Measurements from ENCODE around the gene SLC25A45.
A peak's percentile ranks its signal among the peaks of the same experiment; 100 is the strongest.
"Not testable (repeated sequence)": the region's sequence is repeated elsewhere in the genome, so short reads cannot be mapped to it uniquely, and the experiment has no call there.

The SLC25A45 gene

DNA sequence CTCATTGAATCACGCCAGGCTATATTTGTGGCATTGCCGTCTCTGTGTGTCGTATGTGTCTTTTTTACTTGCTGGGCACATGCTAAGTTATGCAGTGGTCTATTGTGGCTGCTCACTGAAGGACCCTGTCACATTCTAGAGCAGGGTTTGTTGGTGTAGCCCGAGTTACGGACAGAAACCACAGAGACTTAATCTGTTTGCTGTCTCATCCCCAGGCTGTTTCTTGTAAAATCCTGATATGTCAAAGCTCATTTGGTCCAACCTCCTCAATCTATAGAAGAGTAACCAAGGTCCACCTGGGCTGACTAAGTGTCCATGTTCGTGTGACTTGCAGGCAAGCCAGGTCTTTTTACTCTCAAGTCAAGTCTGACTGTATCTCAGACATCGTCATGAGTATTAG is 43.8 kb downstream of the SLC25A45 start:
- TF ChIP-seq, protein P1, sequence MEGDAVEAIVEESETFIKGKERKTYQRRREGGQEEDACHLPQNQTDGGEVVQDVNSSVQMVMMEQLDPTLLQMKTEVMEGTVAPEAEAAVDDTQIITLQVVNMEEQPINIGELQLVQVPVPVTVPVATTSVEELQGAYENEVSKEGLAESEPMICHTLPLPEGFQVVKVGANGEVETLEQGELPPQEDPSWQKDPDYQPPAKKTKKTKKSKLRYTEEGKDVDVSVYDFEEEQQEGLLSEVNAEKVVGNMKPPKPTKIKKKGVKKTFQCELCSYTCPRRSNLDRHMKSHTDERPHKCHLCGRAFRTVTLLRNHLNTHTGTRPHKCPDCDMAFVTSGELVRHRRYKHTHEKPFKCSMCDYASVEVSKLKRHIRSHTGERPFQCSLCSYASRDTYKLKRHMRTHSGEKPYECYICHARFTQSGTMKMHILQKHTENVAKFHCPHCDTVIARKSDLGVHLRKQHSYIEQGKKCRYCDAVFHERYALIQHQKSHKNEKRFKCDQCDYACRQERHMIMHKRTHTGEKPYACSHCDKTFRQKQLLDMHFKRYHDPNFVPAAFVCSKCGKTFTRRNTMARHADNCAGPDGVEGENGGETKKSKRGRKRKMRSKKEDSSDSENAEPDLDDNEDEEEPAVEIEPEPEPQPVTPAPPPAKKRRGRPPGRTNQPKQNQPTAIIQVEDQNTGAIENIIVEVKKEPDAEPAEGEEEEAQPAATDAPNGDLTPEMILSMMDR (IDR thresholded peaks at IDR 0.05; ENCODE audit: borderline replicate concordance, insufficient read depth, low read depth, low read length) = no peak
- no peak overlapping the region for H3K4me3 ChIP-seq (ENCODE audit: low read depth, low read length)

DNA sequence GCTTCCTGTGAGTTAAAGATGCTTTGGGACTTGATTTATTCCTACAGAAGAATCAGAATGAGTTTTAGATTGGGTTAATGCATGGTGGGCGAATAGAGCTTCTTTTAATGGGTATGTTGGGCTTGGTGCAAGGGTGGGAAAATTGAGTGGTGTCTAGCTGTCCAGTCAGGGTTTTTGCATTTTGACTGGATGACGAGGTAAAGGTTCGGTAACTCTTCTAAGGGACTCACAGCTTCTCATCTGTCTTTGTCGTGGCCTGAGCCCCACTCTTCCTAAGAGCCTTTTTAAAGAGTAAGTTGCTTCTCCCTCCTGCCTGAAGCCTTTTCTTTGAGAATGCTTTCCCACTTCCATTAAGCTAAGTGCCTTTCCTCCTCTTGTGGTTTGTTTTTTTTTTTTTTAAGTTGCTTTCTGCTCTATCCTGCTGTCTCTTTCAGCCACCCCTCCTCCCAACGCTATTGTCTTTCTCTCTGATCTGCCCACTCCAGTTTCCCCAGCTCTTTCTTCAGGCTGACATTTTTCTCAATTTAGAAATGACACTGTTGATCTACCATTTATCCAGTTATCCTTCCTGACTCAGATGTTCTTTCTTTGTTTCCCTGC is 47.6 kb downstream of the SLC25A45 start:
- H3K4me3 ChIP-seq (ENCODE audit: low read depth, low read length) = peak overlapping the region; percentile 89
- TF ChIP-seq, protein P1 (IDR thresholded peaks at IDR 0.05; ENCODE audit: borderline replicate concordance, insufficient read depth, low read depth, low read length) = no peak

DNA sequence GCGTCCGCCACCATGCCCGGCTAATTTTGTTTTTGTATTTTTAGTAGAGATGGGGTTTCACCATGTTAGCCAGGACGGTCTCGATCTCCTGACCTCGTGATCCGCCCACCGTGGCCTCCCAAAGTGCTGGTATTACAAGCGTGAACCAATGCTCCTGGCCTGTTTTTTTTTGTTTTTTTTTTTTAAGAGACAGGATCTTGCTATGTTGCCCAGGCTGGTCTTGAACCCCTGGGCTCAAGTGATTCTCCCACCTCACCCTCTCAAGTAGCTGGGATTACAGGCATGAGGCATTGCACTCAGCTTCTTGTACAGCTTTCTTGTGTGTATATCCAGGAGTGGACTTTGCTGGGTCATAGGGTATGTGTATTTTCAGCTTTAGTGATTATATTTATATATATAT is 49.9 kb downstream of the SLC25A45 start:
- H3K4me3 ChIP-seq (ENCODE audit: low read depth, low read length) = not testable (repeated sequence)

DNA sequence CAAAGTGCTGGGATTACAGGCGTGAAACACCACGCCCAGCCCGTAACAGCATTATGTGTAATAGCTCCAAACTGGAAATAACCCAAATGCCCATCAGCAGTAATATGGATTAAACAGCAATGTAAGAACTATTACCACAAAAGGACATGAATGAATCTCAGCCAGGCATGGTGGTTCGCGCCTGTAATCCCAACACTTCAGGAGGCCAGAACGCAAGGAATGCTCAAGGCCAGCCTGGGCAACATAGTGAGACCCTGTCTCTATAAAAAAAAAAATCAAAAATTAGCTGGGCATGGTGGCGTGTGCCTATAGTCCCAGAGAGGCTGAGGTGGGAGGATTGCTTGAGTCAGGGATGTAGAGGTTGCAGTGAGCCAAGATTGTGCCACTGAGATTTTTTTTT is 51.9 kb downstream of the SLC25A45 start:
- H3K4me3 ChIP-seq (ENCODE audit: low read depth, low read length) = no peak overlapping the region
- TF ChIP-seq, protein P1 (IDR thresholded peaks at IDR 0.05; ENCODE audit: borderline replicate concordance, insufficient read depth, low read depth, low read length) = no peak

DNA sequence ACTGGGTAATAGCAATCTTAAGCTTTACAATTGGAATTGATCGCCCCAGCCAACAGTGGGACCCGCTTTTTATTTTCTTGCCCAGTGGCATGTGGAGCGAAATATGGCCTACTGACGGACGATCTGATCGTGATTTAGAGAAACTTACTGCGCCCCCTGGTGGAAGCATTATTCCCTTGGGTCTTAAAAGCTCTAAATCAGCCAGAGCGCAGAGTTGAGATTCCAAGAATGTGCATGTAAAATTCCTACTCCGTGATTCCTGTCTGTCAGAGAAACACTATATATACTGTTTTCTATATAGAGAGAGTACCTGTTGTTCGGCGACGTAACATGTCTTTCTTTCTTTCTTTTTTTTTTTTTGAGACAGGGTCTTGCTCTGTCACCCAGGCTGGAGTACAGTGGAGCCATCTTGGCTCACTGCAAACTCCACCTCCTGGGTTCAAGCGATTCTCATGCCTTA is 52.5 kb downstream of the SLC25A45 start:
- TF ChIP-seq, protein P1 (IDR thresholded peaks at IDR 0.05; ENCODE audit: borderline replicate concordance, insufficient read depth, low read depth, low read length) = peak; percentile 59; the same call in 1 of the 2 replicates
- H3K4me3 ChIP-seq (ENCODE audit: low read depth, low read length) = no peak overlapping the region

DNA sequence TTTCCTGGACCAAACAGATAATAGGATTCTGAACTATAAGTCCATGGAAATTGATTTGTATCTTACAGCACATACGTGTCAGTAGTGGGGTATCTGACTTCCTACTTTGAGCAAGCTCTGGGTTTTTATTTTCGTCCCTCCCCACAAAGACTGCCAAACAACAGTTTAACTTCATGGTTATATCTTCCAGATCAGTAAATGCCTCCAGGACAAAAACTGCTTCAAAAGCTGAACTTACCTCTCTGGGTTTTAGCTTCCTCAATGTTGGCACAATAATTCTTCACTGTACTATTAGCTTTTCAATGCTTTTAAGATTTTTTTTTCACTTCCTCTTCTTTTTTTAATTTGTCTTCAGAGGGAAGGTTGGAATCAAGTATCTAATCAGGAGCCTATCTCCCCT is 53.0 kb downstream of the SLC25A45 start:
- no peak overlapping the region for H3K4me3 ChIP-seq (ENCODE audit: low read depth, low read length)
- TF ChIP-seq, protein P1 (IDR thresholded peaks at IDR 0.05; ENCODE audit: borderline replicate concordance, insufficient read depth, low read depth, low read length) = no peak

DNA sequence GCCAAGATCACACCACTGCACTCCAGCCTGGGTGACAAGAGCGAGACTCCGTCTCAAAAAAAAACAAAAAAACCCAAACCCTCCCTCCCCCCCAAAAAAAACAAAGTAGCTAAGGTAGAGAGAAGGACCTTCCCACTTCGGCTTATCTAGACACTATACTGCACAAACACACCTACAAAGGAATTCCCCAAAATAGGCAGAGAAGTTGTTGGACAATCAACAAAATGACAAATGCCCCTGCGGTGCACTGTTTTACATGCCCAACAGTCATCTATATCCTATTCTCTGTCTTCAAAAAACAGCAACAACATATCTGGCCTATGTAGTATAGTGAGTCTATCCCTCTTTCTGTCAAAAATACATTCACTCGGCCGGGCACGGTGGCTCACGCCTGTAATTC is 55.4 kb downstream of the SLC25A45 start:
- TF ChIP-seq, protein P1 (IDR thresholded peaks at IDR 0.05; ENCODE audit: borderline replicate concordance, insufficient read depth, low read depth, low read length) = no peak
- no peak overlapping the region for H3K4me3 ChIP-seq (ENCODE audit: low read depth, low read length)
